NCI-H1092 (cell line): ENCODE results near the gene ADARB2.

ENCODE experiments used
- DNase-seq: peaks from one replicate; lab custom pipeline; 2025; lab: John Stamatoyannopoulos, UW

Gene ADARB2

GRCh38 chr10:1153805-1154351, 583.4 kb downstream of the ADARB2 start:
- DNase-seq, result no peak

- no peak for DNase-seq
These were observed 584.0 kb downstream of the ADARB2 start for GRCh38 chr10:1153251-1153763.

DNA sequence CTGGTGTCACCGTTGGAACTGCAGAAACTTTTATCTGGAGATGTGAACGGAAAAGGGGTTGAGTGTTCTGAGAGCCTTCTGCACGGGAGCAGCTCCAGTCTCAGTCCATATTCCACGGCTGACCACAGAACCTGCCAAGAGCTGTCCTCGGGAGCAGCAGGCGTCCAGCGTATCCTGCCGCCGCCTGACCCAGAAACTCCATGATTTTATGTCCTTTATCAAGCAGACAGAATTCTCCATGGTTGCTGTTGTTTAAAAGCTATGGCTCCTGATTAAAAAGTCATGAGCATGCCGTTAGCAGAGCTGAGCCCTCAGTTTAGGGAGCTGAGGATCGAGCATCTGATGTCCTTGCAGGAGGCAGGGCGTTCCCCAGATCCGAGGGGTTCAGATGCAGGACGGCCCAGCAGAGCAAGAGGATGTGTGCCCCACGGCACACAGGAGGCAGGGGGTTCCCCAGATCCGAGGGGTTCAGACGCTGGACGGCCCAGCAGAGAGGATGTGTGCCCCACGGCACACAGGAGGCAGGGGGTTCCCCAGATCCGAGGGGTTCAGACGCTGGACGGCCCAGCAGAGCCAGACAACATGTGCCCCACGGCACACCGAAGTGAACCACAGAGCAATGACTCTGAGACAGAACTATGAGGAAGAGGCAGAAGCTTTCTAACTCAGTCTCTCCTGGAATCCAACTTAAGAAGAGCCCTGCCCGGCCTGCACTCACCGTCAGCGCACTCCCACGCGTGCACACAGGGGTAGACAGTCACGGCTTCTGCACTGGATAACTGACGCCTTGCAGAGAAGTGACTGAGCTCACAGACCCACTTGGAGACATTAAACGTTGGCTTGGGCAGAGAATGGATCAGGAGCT, 584.7 kb downstream of the ADARB2 start:
- DNase-seq, result no peak

GRCh38 chr10:1151076-1152033, 586.0 kb downstream of the ADARB2 start:
- no peak for DNase-seq

DNA sequence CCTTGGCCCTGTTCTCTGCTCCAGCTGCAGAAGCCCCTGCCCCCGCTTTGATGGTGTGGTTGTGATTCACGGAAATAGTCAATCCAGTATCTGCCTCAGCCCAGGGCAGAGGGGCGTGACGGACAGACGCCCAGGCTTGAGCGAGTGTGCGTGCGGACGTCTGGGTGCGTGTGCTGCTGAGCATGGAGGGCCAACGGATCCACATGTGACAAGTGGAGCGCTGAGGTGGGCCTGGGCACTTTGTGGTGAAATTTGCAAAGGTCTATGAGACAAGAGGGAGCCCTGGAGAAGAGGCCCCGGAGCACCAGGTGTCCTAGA, 586.7 kb downstream of the ADARB2 start:
- DNase-seq, result no peak

- DNase-seq, result no peak
These were observed 587.3 kb downstream of the ADARB2 start for GRCh38 chr10:1149793-1150637.

DNA sequence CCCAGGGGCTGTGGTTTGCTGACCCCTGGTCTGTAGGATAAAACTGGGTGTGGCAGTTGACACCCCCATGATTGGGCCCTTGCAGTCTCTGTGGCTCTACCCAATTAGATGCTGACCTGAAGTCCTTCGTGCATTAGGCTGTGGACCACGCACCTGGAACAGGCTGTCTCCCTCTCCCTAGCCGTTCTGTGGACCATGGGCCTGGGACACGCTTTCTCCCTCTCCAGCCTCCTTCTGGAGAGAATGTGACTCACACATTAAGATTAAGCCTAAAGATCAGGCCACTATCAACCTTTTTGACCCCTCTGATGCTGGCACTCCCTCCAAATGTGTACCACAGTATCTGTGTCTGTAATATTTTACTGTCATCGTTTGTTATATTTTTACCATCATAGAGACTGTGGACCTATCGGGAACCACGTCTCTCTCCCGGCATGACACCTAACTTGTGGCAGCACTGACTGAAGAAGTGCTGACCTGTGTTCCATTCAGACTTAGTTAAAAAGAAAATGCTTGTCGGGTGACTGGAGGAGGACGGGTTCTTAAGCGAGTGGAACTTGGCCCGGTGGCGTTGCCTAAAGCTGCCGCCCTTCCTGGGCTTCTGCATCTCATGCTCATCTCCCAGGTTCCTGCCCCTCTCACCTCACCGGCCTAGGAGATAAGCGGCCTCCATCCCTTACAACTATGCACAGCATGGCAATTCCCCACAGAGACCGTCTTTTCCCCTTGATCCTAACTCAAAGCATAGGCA, 588.3 kb downstream of the ADARB2 start:
- no peak for DNase-seq

DNA sequence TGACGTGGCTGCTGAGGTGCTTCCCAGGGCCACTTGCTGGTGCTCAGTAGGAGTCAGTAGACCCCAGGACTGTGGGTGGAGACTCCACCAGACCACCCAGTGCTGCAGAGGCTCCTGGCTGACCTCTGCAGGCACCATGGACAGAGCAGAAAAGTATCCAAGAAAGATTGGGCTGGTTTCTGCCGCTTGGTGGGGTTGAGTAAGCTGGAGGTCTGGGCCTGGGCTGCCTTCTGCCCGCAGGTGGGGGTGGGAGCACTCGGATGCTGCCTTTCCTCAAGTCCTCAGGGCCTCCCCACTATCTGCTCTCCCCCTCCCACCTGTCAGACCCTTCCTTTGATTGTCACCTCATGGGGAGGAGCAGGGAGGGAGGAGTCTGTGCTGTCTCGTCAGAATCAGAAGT, 589.5 kb downstream of the ADARB2 start:
- DNase-seq, result no peak

GRCh38 chr10:1142596-1142995, 594.7 kb downstream of the ADARB2 start:
- no peak for DNase-seq

- no peak for DNase-seq
These were observed 595.6 kb downstream of the ADARB2 start for GRCh38 chr10:1141701-1142100.

DNA sequence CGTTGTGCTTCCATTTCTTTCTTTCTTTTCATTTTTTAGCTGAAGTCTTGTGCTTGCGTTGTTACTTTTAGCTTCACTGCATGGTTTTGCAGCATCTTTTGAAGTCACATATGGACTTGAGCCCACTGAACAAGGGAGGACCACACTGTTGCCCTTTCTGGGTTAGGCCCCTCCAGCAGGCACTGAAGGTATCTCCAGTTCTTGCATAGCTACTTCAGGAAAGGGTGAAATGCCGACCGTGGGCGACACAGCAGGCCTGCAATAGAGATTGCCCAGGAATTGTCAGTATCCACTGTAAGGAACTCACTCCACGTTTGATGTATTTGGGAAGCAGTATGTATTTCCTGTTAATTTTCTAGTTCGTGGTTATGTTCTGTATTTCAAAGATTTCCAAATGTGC, 596.1 kb downstream of the ADARB2 start:
- no peak for DNase-seq

- DNase-seq, result no peak
These were observed 598.8 kb downstream of the ADARB2 start for GRCh38 chr10:1138529-1138928.

- DNase-seq, result no peak
These were observed 599.7 kb downstream of the ADARB2 start for GRCh38 chr10:1137499-1138163.

- DNase-seq, result no peak
These were observed 601.1 kb downstream of the ADARB2 start for GRCh38 chr10:1136268-1136667.

- no peak for DNase-seq
These were observed 603.2 kb downstream of the ADARB2 start for GRCh38 chr10:1134156-1134555.

DNA sequence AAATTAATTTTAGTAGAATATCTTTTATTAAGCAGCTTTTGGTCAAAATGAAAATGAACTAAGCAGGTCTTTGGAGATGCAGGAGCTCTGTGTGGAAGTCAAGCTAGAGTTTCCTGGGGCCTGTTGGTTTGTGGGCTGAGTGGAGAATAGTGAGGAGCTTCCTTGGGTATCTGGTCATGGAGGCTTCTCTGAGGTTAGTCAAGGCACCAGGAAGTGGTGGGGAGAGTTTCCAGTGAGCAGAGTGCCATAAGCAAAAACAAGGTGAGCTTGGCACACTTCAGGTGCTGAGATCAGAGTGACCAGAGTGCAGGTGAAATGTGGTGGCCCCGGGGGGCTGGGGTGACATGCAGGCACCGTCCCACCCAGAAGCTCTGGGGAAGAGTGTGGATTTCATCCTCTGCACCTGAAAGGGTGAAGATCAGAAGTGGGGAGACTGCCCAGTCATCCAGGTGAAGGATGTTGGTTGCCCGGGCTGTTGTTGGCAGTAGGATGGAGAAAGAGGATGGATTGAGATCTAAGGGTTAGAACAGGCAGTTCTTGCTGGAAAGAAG, 603.8 kb downstream of the ADARB2 start:
- no peak for DNase-seq

DNA sequence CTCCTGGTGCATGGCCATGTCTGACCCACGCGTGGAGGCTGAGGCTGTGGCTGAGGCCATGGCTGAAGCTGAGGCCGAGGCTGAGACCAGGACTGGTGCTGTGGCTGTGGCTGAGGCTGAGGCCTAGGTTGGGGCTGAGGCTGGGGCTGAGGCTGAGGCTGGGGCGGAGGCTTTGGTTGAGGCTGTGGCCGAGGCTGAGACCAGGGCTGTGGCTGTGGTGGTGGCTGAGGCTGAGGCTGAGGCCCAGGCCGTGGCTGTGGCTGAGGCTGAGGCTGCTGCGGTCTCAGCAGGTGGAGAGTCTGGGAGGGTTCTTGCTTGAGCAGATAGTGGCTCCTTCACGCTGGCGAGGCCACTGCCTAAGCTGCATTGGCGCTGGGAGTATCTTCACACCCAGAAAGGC, 604.7 kb downstream of the ADARB2 start:
- DNase-seq, result no peak

DNA sequence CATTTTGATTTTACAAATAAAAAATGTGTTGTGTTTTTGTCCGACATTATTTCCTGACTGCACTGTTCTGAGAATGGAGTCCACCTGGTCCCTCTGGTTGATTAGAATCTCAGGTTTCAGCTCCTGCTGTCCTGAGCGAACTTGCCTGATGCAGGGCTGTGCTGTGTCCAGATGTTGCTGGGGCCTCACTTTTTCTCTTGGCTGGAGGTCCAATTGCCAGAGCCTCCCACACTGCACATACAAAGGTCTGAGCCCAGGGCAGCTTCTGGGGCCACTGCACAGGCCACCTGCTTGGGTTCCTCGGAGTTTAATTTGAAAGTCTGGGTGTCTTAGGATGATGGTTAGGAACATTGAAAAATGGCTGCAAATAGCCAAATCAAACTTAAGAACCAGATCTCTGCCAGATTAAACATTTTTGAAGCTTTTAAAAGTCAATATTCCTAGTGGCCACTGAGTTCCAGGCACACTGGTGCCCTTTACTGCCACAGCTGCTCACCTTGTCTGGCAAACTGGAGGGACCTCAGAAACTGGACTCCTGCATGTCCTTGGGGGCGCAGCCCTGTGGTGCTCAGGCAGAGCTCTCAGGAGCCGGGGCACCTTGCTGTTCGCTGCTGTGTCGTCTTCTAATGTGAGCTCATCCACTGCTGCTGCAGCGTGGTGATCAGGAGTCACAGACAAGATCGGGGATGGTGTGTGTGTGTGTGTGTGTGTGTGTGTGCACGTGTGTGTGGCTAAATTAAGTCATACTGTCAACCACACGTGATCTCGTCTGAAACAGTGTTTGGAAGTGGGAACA, 606.1 kb downstream of the ADARB2 start:
- DNase-seq, result no peak

DNA sequence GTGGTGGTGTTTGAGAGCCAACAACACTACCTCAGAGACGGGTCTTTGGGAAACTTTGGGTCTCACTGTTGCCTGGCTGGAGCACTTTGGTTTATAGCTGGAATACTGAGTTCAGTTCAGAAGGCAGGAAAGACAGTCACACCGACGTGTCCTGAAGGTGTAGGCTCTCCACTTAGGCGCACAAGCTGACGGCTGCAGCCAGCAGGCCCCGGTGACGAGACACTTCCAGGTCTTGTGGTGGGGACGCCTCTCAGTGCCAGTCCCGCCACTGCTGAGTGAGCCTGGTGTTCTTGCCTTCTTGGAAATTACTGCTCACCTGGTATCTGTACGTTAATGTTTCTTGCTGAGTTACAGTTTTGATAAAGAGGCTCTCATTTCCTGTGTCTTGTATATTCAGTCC, 607.1 kb downstream of the ADARB2 start:
- DNase-seq, result no peak
